GM23248 (cell line): ENCODE data around the gene OR10G8.

Source experiments
- EZH2 ChIP-seq: fragments of 200-600 bp; sonication (generic); IDR thresholded peaks from 2 replicates; pipeline ENCODE4 v1.6.1; 2018; ENCODE audit warnings: antibody characterized with exemption, mild to moderate bottlenecking; ENCODE audit not compliant: insufficient read depth, poor library complexity, severe bottlenecking
- EZH2phosphoT487 ChIP-seq: fragments of 200-600 bp; sonication (generic); IDR thresholded peaks from 2 replicates; pipeline ENCODE4 v1.6.1; 2018; ENCODE audit warnings: antibody characterized with exemption, moderate library complexity, mild to moderate bottlenecking, low read depth; ENCODE audit not compliant: insufficient read depth

- no peak for TF ChIP-seq EZH2
- no peak for TF ChIP-seq EZH2phosphoT487
Measured at GRCh38 chr11:124012697-124013096, 13.9 kb upstream of the OR10G8 start, which contains the start of gene OR10G4.
